ENCODE measurements around the gene GNAQ. TPM values are rescaled to one million over a fixed set of nuclear protein-coding genes. Genes with fewer than 3 reads are reported as not detected.

Gene GNAQ
- total and polyA plus RNA-seq, 2 of the 4 experiments (the other 2 are of a cell fraction), result 23.1 to 50.7 TPM

DNA sequence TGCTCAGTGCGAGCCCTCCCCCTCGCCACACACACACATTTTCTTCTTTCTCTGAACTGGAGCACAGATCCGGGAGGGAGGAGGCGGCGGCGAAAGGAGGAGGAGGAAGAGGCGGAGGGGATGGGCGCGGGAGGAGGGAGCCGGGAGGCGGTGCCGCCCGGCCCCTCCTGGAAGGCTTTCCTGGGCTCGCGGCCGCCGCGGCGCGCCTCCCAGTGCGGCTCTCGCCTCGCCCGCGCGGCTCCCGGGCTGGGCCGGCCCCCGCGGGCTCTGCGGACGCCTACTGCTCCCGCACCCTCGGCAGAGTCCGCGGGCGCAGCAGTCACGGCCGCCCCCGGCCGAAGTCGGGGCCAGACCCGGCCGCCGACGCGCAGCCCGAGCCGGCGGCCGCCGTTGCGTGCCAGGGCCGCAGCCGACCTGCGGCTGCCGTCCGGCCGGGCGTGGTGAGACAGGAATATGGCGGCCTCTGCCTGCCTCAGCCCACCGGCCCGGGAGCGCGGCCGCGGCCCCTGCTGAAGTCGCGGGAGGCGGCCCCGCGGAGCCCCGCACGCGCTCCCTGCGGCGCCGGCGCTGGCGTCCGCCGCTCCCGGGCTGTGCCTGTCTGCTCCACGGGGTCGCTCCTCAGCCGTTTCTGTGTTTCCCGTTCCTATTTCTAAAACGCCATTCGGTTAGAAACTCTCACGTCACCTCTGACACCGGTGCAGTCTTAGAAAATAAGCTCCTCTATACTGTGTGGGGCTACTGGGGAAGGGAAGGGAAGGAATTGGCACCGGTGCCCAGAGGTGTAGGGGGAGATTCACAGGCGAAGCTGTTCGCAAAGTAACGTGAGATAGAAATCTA is 500 bp upstream of the GNAQ start:
- H3K56ac ChIP-seq (ENCODE audit: extremely low read depth, insufficient read depth, low read length), result peak overlapping the region; percentile 48
- peak overlapping the region; percentile 84 for H3K27ac ChIP-seq (ENCODE audit: insufficient read depth, low read length)
- H3K9me1 ChIP-seq (ENCODE audit: insufficient read depth, low read length), result no peaks in the 10 kb centered on the region
- peaks cover 0 to 26% of the 10 kb centered on the region in 2 experiments; a peak in 3 of 4 replicates for H3K79me1 ChIP-seq (ENCODE audit: low read depth in 1 of 2, low read length in 2 of 2)
- H3K14ac ChIP-seq (replicated peaks; ENCODE audit: low read depth, low read length), result peak overlapping the region; percentile 87
- H3K4me3 ChIP-seq (ENCODE audit: insufficient read depth, low read depth, low read length), result peak overlapping the region; percentile 97
- H2AFZ ChIP-seq (replicated peaks; ENCODE audit: low read length, poor library complexity), result peak overlapping the region; percentile 88
- peak overlapping the region; percentile 75 for H4K5ac ChIP-seq (ENCODE audit: low read depth, low read length)
- H3K23ac ChIP-seq (ENCODE audit: low read depth, low read length), result peak overlapping the region; percentile 81
- H3K4ac ChIP-seq (ENCODE audit: low read depth, low read length), result peak overlapping the region; percentile 71
- WGBS, 2 experiments (ENCODE audit: extremely low coverage in 2 of 2, insufficient read length in 1 of 2), result 0% methylated on average over 37 of the region's 95 CpGs; no CpG with 5 or more reads in 1 of the 2 experiments
- in situ Hi-C loops (cut with MboI; ENCODE audit: low sequenced_read_pairs), result loop anchor here (10.0 kb wide), 2 partner anchors 597 to 857 kb away; partner anchors contain the start of gene VPS13A
- peak overlapping the region; percentile 69 for H2BK5ac ChIP-seq (ENCODE audit: low read depth, low read length, poor library complexity, severe bottlenecking)
- peak overlapping the region; percentile 12; the same call in 1 of the 2 replicates for H2AK5ac ChIP-seq (ENCODE audit: low read depth, low read length)
- peak; percentile 84; the same call in 1 of the 2 replicates for TF ChIP-seq MAZ (IDR thresholded peaks at IDR 0.05; ENCODE audit: borderline replicate concordance, low read depth, low read length)
- TF ChIP-seq FOS (IDR thresholded peaks at IDR 0.05; ENCODE audit: low read depth, low read length), result no peak
- TF ChIP-seq RAD21 (IDR thresholded peaks at IDR 0.05; ENCODE audit: low read length), result no peak
- peak; percentile 63; the same call in 1 of the 2 replicates for TF ChIP-seq MXI1 (IDR thresholded peaks at IDR 0.05; ENCODE audit: borderline replicate concordance, low read depth, low read length)
- DNase-seq, result peak; percentile 91
- no peak overlapping the region for H2BK20ac ChIP-seq (ENCODE audit: low read depth, low read length)
- peak overlapping the region; percentile 95 for H3K4me2 ChIP-seq (ENCODE audit: low read depth, low read length)
- peak overlapping the region; percentile 93 for H3K9ac ChIP-seq (ENCODE audit: low read depth, low read length)
- H2BK15ac ChIP-seq (ENCODE audit: low read depth, low read length), result peak overlapping the region; percentile 82; the same call in 2 of the 3 replicates
- no TSS peak for BruUV-seq (replicated peaks)
- peak overlapping the region; percentile 78 for H4K91ac ChIP-seq (ENCODE audit: insufficient read depth, low read depth, low read length)
- peaks cover 24% of the 10 kb centered on the region; the same call in 1 of the 2 replicates for H4K20me1 ChIP-seq (ENCODE audit: insufficient read depth, low read length)
- CTCF ChIA-PET, result no interaction called here
- no peaks in the 10 kb centered on the region for H3K9me3 ChIP-seq (ENCODE audit: control insufficient read depth, insufficient read depth, low read length)
- no peaks in the 10 kb centered on the region for H3K27me3 ChIP-seq (ENCODE audit: control insufficient read depth, insufficient read depth, low read length)
- POLR2A ChIA-PET (ENCODE audit: unreplicated experiment), result no interaction called here
- no peaks in the 10 kb centered on the region for H3K36me3 ChIP-seq (ENCODE audit: control insufficient read depth, insufficient read depth, low read length)
- peak overlapping the region; percentile 67 to 83 for H4K8ac ChIP-seq (ENCODE audit: low read depth in 2 of 2, low read length in 2 of 2)
- H2AK9ac ChIP-seq (replicated peaks; ENCODE audit: low read depth, low read length, poor library complexity), result peak overlapping the region; percentile 56
- peak overlapping the region; percentile 58; the same call in 1 of the 2 replicates for H2BK120ac ChIP-seq (ENCODE audit: low read depth, low read length)
- dilution Hi-C loops (cut with HindIII; ENCODE audit: low sequenced_read_pairs, unreplicated experiment), result no loop called here
- ATAC-seq (ENCODE audit: low read depth), result peak; percentile 85
- intact Hi-C loops (cut with micrococcal nuclease), result loop anchor here (5.0 to 10.0 kb wide), 3 partner anchors 447 to 855 kb away; partner anchors contain the start of gene VPS13A
- H3K4me1 ChIP-seq (ENCODE audit: control insufficient read depth, insufficient read depth, low read length), result peaks cover 2% of the 10 kb centered on the region; the same call in 1 of the 2 replicates
- H3K18ac ChIP-seq (ENCODE audit: low read depth, low read length), result peak overlapping the region; percentile 86

All from IMR-90 (cell line).